ENCODE results near the gene EPB41L3. TPM values are rescaled to one million over a fixed set of nuclear protein-coding genes. Genes with fewer than 3 reads are reported as not detected.
A peak's percentile ranks its signal among the peaks of the same experiment; 100 is the strongest.

EPB41L3 gene
- total and polyA plus RNA-seq, 2 experiments from 2014 or later: 8.0 to 11.7 TPM

- Mint-ChIP-seq H3K4me1 (peaks cover 32% of the 10 kb centered on the region), H3K27me3 (ENCODE audit: insufficient read depth, low read depth, poor library complexity) (no peaks in the 10 kb centered on the region), H3K4me3 (no peak overlapping the region; the same call in 2 of the 3 replicates), H3K27ac (no peak overlapping the region), H3K36me3 (ENCODE audit: low read depth) (no peaks in the 10 kb centered on the region), H3K9me3 (no peaks in the 10 kb centered on the region)
- H3K27ac ChIP-seq (ENCODE audit: low read depth): no peak overlapping the region
- H3K27me3 ChIP-seq (ENCODE audit: insufficient read depth): no peaks in the 10 kb centered on the region
- no peak overlapping the region for H3K4me2 ChIP-seq
- no peaks in the 10 kb centered on the region for H3K79me2 ChIP-seq (replicated peaks; ENCODE audit: insufficient read depth)
- no peak overlapping the region for H2AFZ ChIP-seq
- H3K36me3 ChIP-seq (ENCODE audit: insufficient read depth): no peaks in the 10 kb centered on the region
- H3F3A ChIP-seq (replicated peaks; ENCODE audit: low read depth): no peaks in the 10 kb centered on the region
- peak; percentile 12; the same call in 2 of the 3 replicates for ATAC-seq
- no peak for TF ChIP-seq ZNF331 (CRISPR knock-in tag; IDR thresholded peaks at IDR 0.05; ENCODE audit: low read depth)
- no peak for TF ChIP-seq ZNF114 (CRISPR knock-in tag; IDR thresholded peaks at IDR 0.05)
- H4K20me1 ChIP-seq (replicated peaks; ENCODE audit: insufficient read depth): no peaks in the 10 kb centered on the region
- no peak overlapping the region for H3K4me3 ChIP-seq
- H3K9me2 ChIP-seq (ENCODE audit: insufficient read depth): no peaks in the 10 kb centered on the region
- peaks cover 7% of the 10 kb centered on the region; the same call in 1 of the 2 replicates for H3K4me1 ChIP-seq (ENCODE audit: insufficient read depth)
- no peak for DNase-seq (ENCODE audit: low spot score)
Observed at GRCh38 chr18:5415031-5415430, 128.8 kb downstream of the EPB41L3 start.

GRCh38 chr18:5414546-5414945 lies 129.3 kb downstream of the EPB41L3 start:
- Histone ChIP-seq H4K20me1 (replicated peaks; ENCODE audit: insufficient read depth) (no peaks in the 10 kb centered on the region), H3K27ac (ENCODE audit: low read depth) (no peak overlapping the region), H3K4me2 (no peak overlapping the region), H3K9me2 (ENCODE audit: insufficient read depth) (no peaks in the 10 kb centered on the region), H3K79me2 (replicated peaks; ENCODE audit: insufficient read depth) (no peaks in the 10 kb centered on the region), H3F3A (replicated peaks; ENCODE audit: low read depth) (no peaks in the 10 kb centered on the region), H3K4me3 (no peak overlapping the region), H3K36me3 (ENCODE audit: insufficient read depth) (no peaks in the 10 kb centered on the region), H3K4me1 (ENCODE audit: insufficient read depth) (peaks cover 7% of the 10 kb centered on the region; the same call in 1 of the 2 replicates), H2AFZ (no peak overlapping the region), H3K27me3 (ENCODE audit: insufficient read depth) (no peaks in the 10 kb centered on the region)
- ATAC-seq (peak; percentile 98), DNase-seq (ENCODE audit: low spot score) (peak; percentile 63)
- no peak for TF ChIP-seq POLR2AphosphoS5 (IDR thresholded peaks at IDR 0.05; ENCODE audit: low read depth)
- no peak for TF ChIP-seq ETS1 (IDR thresholded peaks at IDR 0.05)
- no peak for TF ChIP-seq NANOG (IDR thresholded peaks at IDR 0.05; ENCODE audit: borderline replicate concordance)
- no peak for TF ChIP-seq JUNB (IDR thresholded peaks at IDR 0.05; ENCODE audit: unreplicated experiment)
- TF ChIP-seq STAT1 (IDR thresholded peaks at IDR 0.05; ENCODE audit: unreplicated experiment): no peak
- TF ChIP-seq CTCF (conservative IDR thresholded peaks at IDR 0.05; ENCODE audit: low read depth in 2 of 2): no peak
- TF ChIP-seq ZNF331 (CRISPR knock-in tag; IDR thresholded peaks at IDR 0.05; ENCODE audit: low read depth): no peak
- no peak for TF ChIP-seq EZH2phosphoT487 (IDR thresholded peaks at IDR 0.05; ENCODE audit: unreplicated experiment)
- no peak for TF ChIP-seq ZNF114 (CRISPR knock-in tag; IDR thresholded peaks at IDR 0.05)
- TF ChIP-seq EZH2 (IDR thresholded peaks at IDR 0.05; ENCODE audit: low read depth, unreplicated experiment): no peak
- Mint-ChIP-seq H3K4me3 (no peak overlapping the region), H3K27me3 (ENCODE audit: insufficient read depth, low read depth, poor library complexity) (no peaks in the 10 kb centered on the region), H3K36me3 (ENCODE audit: low read depth) (no peaks in the 10 kb centered on the region), H3K9me3 (no peaks in the 10 kb centered on the region), H3K27ac (peak overlapping the region; percentile 65; the same call in 1 of the 2 replicates), H3K4me1 (peaks cover 32% of the 10 kb centered on the region)
